ENCODE data around the gene DDX51.

Gene DDX51

GRCh38 chr12:132144115-132144809 is at the start of gene DDX51, which contains the start of gene NOC4L:
Gene DDX51, minus strand, starts transcription at chr12:132144319. Its CDS starts 23 bp downstream, at chr12:132144296.
Gene NOC4L, plus strand, starts transcription at chr12:132144457. Its CDS starts 32 bp downstream, at chr12:132144489.
- peak; percentile 97 for DNase-seq (ENCODE audit: low spot score)

- DNase-seq (ENCODE audit: low spot score) = no peak
These were observed 47.8 kb upstream of the DDX51 start for GRCh38 chr12:132191715-132192553.

GRCh38 chr12:132190834-132191500 is 46.8 kb upstream of the DDX51 start:
- DNase-seq (ENCODE audit: low spot score) = no peak

GRCh38 chr12:132190012-132190755 is 46.1 kb upstream of the DDX51 start:
- DNase-seq (ENCODE audit: low spot score) = no peak

- peak; percentile 55 for DNase-seq (ENCODE audit: low spot score)
These were observed 45.4 kb upstream of the DDX51 start for GRCh38 chr12:132189378-132190011.

- DNase-seq (ENCODE audit: low spot score) = no peak
These were observed 44.8 kb upstream of the DDX51 start for GRCh38 chr12:132188916-132189325.

GRCh38 chr12:132188451-132188901 is 44.4 kb upstream of the DDX51 start:
- no peak for DNase-seq (ENCODE audit: low spot score)

- DNase-seq (ENCODE audit: low spot score) = no peak
These were observed 43.7 kb upstream of the DDX51 start for GRCh38 chr12:132187646-132188450.

GRCh38 chr12:132186857-132187620 is 42.9 kb upstream of the DDX51 start:
- DNase-seq (ENCODE audit: low spot score) = no peak

- DNase-seq (ENCODE audit: low spot score) = no peak
These were observed 42.2 kb upstream of the DDX51 start for GRCh38 chr12:132186208-132186856.

GRCh38 chr12:132185705-132186104 is 41.6 kb upstream of the DDX51 start:
- no peak for DNase-seq (ENCODE audit: low spot score)

- DNase-seq (ENCODE audit: low spot score) = no peak
These were observed 38.7 kb upstream of the DDX51 start for GRCh38 chr12:132182711-132183365.

GRCh38 chr12:132182206-132182710 is 38.1 kb upstream of the DDX51 start:
- DNase-seq (ENCODE audit: low spot score) = no peak

- DNase-seq (ENCODE audit: low spot score) = no peak
These were observed 37.6 kb upstream of the DDX51 start for GRCh38 chr12:132181570-132182200.

GRCh38 chr12:132180648-132181546 is 36.8 kb upstream of the DDX51 start:
- DNase-seq (ENCODE audit: low spot score) = no peak

GRCh38 chr12:132179431-132180362 is 35.6 kb upstream of the DDX51 start:
- no peak for DNase-seq (ENCODE audit: low spot score)
